Activated gamma-delta T cell treated with Interleukin-2 at 50 U/mL for 16 hours (primary cell): ENCODE results near the gene SEL1L2.

ENCODE experiments used
- DNase-seq: peaks from one replicate; pipeline ENCODE4 v3.0.0-alpha.2; 2020

The SEL1L2 gene

DNA sequence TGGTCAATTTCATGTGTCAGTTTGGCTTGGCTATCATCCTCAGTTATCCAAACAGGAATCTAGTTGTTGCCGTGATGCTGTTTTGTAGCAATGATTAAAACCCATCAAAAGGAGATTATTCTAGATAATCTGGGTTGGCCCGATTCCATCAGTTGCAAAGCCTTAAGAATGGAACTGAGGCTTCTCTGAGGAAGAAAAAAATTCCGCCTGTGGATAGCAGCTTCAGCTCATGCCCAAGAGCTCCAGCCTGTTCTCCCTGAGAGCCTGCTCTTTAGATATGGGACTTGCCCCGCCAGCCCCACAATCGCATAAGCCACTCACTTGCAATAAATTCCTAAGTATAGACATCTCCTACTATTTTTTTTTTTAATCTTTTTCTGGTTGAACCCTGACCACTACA is 61.5 kb downstream of the SEL1L2 start:
- DNase-seq: no peak

DNA sequence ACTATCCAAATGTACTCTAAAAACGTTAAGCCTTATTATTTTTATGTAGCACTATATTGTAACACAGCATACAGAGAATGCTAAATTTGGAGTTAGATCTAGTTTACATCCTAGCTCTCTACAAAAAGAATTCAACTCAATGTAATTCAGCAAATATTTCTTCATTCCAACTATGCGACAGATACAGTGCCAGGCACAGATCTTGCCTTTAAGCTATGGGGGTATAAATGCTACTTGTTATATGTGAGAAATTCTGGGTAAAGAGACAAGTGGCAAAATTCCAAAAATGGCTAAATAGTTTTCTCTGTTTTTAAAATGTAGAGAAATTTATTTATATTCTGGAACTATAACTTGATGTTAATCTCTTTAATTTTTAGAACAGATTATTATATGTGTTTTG is 63.2 kb downstream of the SEL1L2 start:
- DNase-seq: no peak

DNA sequence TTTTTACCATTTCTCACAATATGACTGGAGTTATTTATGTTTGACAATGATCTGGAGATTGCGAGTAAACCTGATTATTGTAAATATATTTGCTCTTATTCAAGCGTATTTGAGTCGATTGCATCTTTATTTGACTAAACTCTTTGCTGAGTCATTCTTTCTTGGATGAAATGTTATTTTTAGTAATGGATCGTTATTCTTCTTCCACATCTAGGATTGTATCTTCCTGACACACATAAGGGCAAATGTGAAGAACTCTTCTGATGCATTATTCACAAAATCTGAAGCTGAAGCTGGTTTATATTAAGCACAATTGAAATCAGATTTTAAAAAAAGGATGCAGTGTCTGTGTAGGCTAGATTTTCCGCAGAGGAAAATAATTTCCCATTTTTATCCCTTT is 68.2 kb downstream of the SEL1L2 start:
- no peak for DNase-seq

DNA sequence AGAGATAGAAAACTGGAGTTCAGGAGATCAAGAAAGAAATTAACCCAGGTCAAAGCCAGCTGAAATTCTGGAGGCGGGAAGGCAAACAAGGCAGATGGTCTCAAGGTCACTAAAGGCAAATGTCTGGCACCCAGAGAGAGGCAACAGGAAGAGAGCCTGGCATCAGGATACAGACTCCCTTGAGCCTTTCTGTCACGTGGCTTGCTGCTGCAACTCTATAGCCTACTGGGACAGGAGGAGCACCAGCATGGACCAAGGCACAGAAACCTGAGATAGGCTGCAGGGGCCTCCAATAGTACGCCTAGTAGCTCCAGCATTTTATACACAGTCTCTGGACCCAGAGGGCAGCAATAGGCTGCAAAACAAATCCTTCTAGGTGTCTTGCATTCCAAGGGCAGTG is 75.1 kb downstream of the SEL1L2 start:
- no peak for DNase-seq

DNA sequence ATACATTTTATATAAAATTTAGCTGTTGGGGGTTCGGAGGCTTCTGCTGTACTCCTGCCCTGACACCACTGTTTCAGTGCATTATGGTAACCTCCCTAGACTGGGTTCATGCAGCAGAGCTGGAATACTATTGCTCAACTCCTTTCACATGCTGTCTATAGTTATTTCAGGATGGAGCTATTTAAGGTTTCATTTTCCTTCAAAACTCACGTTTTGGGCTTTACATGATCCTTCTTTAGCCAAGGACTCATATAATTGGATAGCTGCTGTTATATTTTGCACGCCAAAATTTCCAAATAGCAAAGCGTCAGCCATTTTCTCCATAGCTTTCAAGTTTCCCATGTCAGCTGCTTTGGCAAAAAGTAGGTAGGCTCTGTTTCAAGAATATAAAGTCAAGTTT is 76.8 kb downstream of the SEL1L2 start:
- DNase-seq: no peak

DNA sequence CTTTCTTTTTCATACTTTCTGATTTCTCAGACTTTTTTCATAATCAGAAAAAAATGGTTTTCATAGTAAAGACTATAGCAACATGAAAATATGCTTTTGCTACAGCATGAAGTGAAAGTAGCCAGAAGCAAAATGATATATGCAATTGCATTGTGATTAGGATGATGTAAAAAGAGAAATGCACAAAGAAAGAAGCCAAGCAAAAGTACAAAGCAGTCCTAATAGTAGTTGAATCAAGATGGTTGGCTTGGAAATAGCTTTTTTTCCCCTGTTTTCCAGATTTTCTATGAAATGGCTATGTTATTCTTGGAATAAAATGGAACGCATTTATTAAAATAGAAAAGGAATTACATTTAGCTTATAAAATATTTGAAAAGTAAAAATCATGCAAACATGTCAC is 77.3 kb downstream of the SEL1L2 start:
- DNase-seq: no peak

DNA sequence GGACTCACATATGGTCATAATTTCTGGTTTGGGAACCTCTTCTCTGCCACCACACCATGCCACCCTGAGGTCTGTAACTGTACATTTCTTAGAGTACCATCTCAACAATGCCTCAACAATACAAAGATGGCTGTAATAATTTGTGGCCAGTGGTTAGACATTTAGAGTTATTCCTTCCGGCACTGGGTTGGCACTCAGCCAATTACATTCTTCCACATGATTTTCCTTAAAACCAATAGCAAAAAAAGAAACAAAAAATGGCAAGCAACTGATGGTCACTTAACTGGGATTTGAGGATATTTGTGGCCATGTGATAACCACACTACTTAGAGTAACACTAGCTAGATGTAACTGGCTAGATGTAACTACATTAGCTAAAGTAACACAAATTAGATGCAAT is 79.9 kb downstream of the SEL1L2 start:
- no peak for DNase-seq

DNA sequence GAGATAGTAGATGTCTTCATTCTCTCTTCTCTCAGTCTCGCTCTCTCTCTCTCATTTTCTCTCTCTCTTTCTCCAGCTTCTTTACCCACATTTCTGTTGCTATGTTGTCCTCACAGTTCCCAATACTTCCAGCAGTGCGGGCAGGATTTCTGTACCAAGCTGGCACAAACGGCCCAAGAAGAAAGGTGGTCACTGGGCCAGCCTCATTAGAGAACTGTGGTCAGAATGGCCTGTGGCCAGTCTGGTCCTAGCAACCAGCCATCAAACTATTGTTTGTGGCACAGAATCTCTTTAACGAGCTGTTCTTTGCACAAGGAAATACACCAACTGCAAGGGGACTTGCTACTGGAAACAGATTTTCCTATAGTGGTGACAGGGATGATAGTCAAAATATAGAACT is 81.3 kb downstream of the SEL1L2 start:
- no peak for DNase-seq

DNA sequence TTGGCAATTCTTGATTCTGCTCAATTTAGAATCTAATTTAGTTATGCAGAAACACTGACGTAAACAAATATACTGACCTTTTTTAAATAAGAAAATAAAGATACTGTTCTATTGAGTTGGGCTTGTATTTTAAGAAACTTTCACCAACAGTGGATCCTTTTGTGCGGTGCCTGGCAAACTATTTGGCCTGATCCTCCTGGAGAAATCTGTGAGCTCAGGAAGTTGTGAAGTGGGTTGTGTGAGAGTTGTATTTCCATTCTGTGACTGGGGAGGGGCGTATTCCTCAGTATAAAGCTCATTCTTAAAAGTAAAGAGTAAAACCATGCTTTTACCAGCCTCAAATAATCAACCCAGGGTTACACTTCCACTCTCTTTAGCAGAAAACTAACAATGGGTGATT is 85.6 kb downstream of the SEL1L2 start:
- DNase-seq: no peak

DNA sequence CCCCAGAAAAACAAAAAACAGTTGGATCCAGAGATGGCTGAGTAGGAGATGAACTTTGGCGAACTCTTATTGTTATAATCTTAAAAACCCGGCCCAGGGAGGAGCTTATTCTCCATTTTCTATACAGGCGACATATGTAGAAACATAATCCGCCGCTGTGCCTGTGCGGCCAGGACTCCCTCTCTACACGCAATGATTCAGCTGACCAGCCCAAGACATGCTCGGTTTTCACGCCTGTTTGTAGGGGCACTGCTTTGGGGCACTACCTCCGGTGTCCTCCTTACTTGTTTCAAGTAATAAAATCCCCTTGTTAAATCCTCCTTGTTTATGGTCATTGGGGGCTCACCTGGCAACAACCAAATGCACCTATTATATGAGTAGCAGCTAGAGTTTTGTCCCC is 89.9 kb downstream of the SEL1L2 start:
- DNase-seq: no peak

DNA sequence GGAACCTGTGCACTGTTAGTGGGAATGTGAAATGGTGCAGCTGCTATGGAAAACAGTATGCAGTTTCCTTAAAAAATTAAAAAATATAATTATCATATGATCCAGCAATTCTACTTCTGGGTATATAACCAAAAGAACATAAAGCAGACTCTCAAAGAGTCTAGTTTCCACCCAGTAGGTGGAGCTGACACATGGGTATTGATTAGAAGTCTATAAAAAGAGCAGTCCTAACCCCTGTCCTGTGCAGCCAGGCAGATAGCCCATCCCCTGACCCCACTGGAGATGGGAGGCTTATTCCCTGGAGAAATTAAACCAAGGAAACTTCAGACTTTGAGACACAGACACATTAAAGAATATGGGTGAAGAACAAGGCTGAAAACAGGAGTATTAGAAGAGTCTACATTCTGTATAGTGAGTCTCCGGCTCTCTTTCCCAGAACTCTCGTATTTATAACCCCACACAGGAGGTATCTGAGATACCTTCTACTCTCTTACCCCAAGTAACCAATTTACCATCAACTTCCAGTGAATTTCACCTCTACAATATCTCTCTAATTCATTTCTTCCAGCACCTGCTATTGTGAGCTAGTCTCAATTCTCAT is 92.3 kb downstream of the SEL1L2 start:
- no peak for DNase-seq

DNA sequence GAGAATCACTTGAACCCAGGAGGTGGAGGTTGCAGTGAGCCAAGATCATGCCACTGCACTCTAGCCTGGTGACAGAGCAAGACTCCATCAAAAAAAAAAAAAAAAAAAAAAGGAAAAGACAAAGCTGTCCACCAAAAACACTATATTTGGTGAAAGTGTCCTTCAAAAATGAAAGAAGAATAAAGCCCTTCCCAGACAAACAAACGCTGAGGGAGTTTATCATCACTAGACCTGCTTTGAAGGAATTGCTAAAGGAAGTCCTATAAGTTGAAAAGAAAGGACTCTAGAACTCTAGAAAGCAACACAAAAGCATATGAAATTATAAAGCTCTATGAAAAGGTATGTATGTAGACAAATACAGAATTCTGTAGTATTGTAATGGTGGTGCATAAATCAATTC is 98.8 kb downstream of the SEL1L2 start:
- no peak for DNase-seq

DNA sequence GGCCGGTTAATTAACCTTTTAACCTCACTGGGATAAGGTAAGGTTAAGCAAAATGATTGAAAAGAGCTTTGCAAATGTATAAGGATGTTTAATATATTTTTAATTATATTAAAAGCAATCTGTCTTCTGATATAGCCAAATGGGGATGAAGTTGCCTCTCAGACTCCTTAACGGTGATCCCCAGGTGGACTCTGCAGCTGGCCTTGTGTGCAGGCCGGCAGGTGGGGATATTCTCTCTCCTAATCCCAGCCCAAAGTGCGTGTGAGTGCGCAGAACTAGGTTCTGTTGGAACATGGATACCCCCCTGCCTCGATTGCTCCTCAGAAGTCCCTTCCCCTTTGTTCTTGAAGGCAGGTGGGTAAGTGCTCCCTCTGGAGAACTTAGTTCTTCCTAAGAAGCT is 105.6 kb downstream of the SEL1L2 start:
- no peak for DNase-seq

DNA sequence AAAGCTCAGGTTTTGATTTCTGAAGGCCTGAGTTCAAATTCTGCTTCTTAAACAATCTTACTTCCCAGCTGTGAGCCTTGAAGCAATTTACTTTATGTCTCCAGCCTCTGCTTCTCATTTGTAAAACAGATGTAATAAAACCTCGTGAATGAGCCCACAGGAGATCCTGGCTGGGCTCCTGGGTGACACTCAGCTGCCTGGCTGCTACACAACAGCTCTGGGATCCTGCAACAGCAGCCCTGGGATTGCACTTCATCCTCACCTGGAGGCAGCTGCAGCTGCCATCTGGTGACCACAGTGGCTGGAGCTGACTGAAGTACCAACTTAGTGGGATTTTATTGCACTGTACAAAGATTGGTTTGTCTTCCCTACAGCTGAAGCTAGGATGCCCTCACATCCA is 107.0 kb downstream of the SEL1L2 start:
- no peak for DNase-seq

DNA sequence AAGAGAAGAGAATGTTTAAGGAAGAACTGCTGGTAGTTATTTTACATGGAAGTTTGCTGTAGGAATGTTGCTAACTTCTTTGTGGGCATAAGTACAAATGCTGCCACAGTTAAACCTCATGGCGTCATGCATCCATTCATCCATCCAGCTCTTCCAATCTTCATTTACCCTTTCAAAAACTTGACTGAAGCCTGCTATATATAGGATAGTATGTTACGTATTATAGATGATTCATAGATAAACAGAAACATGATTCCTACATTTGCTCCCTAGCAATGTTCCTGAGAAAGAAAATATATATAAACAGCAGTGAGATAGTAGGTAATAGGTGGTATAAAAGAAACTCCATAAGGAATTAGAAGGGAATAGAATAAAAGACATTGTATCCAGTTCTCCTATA is 111.8 kb downstream of the SEL1L2 start:
- DNase-seq: no peak

DNA sequence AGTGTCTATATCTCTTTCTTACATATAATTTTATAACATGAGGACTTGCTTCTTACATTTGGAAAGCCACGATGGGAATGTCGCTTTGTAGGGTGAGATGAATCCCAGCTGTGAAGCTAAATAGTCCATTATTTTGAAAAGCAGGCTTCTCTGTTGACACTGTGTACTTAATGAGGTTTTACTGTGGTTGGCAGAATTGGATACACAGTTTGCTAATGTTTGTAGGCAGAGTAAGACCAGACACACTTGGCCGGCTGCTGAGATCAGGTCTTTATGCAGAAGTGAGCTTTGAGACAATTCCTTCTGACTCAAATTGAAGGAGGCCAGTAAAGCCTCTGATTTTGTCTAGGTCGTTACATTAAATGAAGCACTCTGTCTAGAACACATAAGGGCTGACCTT is 112.6 kb downstream of the SEL1L2 start:
- DNase-seq: no peak

DNA sequence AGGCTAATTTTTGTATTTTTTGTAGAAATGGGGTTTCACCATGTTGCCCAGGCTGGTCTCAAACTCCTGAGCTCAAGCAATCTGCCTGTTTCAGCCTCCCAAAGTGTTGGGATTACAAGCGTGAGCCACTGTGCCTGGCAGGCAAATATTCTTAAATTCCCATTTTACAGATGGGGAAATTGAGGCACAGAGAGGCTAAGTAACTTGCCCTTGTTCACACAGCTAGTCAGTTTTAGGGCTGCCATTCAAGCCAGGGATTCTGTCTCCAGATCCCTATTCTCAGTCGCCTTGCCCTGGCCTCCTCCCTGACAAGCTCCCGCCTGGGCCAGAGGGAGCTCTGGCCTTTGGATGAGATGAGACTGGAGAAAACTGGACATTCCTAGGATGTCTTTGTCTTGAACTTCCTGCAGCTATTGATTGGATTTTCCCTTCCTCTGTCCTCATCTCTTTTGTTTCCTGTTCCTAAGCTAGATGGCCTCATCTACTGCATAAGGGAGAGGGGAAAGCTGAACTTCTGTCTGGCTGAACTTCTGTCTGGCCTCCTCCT is 115.1 kb downstream of the SEL1L2 start:
- DNase-seq: no peak

DNA sequence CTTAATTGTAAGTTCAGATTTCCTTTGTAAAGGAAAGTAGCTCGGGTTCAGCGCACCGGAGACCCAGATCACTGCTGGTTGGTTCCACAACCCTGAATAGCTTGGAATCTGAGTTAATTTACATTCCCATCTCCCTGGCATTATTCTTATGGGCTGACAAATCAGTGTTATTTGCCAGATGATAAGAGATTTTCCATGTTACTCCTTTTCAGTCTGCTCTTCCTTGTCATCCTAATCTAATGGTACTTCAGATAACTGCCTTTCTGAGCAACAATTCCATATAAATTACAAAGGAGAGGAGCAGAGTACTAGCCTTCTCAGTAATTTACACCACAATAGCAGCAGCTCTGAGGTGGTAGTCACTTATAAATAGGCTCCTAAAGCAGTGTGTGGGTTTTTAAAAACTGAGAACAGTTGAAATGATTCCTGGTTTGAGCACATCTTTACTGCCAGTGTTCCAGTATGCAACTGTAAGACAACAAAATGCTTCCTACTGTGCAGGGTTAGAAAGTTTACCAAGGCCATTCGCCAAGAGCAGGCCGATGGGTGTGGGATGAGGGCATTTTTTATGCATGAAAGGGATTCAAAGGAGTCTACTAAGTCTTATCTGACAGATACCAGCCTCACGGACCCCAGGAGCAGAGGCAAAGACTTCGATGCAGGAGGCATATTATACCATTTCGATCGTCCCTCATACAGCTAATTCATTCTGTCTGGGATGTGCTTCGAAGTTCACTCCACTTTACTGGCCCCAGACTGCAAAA is 115.8 kb downstream of the SEL1L2 start:
- DNase-seq: no peak

DNA sequence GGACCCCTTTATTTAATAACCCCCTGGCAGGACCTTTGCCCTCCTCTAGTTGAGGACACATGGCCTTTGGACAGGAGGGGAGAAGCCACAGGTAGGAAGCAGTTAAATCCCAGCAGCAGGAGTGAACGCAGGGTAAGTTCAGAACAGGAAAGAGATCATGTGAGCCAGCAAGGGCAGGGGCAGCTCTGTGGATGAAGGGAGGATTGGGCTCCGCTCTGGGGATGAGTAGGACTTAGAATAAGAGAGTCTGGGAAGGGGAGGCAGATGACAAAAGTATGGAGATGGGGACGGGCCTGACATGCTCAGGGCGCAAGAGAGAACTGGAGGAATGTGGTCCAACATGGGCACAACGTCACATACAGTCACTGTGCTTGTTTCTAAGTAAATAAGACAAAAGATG is 116.6 kb downstream of the SEL1L2 start:
- no peak for DNase-seq

DNA sequence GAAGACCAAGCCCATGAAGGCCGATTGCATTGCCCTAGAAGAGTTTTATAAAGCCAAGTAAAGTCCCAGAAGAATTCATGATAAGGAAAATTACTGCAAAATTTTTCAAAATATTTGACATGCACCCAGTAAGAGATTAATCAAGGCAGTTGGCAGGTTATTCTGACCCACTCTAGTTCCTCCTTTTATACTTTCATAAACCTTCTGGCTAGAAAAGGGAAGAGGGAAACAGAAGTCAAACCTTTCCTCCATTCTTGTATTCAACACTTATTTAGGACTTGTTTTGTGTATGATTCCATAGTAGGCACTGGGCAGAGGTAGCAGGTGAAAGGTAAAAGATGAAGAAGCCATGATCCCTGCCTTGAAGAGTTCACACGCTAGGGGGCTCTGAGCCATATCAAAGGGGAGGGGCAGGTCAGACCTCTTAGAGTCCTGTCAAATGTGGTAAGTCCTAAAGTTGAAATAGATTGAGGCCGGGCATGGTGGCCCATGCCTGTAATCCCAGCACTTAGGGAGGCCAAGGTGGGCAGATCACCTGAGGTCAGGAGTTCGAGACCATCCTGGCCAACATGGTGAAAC is 120.2 kb downstream of the SEL1L2 start:
- DNase-seq: no peak

DNA sequence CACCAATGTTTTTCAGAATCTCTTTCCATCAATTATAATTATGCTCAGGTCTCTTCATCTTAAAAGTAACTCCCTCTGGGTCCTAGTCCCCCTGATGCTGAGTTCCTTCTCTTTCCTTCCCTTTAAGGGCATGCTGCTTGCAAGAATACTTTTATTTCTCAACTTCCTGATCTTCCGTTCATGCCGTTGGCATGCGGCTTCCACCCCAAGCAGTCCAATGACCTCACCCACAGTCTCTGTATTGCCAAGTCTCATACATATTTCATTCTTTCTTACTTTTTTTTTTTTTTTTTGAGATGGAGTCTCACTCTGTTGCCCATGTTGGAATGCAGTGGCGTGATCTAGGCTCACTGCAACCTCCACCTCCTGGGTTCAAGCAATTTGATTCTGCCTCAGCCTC is 122.1 kb downstream of the SEL1L2 start:
- no peak for DNase-seq

DNA sequence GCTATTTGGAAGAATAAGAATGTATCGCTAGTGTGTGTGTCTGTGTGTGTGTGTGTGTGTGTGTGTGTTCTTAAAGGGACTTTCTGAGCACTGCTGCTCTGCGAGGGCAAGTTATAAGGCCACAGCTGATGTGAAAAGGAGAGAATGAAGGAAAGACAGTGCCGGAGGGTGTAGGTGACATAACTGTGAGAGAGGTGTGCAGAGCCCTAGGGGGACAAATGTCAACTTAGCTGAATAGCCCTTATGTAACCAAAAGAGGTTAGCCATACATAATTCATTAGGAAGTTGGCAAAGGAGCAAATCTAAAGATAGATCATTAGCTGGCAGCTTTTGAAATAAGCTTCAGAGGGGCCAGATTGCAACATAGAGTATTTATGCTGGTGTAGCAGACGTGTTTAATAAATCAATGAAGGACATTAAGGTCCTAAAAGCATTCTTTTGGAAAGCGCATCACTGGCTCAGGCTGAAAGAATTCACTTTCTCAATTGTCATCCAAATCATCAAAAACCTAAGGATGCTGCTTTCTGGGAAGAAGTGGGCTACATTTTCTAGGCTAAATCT is 124.5 kb downstream of the SEL1L2 start:
- DNase-seq: no peak

DNA sequence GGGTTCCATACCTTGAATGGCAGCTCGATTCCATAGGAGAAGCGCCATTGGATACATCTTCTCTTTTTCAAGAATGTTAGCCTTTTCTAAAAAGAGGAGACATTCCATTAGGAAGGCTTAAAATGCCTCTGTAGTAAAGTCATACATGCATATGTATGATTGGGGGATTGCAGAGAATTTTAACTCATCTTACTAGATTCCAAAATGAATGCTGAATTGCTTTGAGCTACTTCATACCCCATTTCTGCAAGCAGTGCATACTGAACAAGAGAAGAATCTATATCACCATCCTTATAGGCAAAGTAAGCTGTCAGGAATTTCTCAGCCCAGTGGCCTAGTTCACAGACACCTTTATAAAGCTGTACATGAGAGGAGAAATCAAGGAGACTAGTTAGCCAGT is 125.3 kb downstream of the SEL1L2 start:
- DNase-seq: no peak

DNA sequence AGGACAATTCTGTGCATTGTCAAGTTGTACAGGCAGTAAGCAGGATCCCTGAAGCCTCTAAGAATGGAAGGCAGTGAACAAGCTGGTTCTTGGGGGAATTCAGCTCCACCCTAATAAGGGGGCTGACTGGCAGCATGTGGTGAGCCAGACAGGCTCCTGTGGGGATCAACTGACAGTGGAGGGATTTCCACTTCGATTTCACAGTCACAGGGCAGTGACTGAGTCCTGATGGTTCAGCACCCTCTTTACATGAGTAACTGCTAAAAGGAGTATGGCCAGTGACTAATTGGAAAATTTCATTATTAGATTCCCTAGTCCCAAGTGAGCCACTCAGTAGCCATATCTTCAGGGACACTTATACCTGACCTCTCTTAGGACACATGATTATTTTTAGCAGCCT is 127.2 kb downstream of the SEL1L2 start:
- no peak for DNase-seq
